GM21447 (cell line): Measurements from ENCODE around the gene ARHGEF10L.
"Not testable (repeated sequence)": the region's sequence is repeated elsewhere in the genome, so short reads cannot be mapped to it uniquely, and the experiment has no call there.

Source experiments
- ATAC-seq: cut with Tn5 transposase; IDR thresholded peaks from one replicate; pipeline ENCODE4 v1.9.1; 2021; ENCODE audit not compliant: unreplicated experiment

ARHGEF10L gene, protein sequence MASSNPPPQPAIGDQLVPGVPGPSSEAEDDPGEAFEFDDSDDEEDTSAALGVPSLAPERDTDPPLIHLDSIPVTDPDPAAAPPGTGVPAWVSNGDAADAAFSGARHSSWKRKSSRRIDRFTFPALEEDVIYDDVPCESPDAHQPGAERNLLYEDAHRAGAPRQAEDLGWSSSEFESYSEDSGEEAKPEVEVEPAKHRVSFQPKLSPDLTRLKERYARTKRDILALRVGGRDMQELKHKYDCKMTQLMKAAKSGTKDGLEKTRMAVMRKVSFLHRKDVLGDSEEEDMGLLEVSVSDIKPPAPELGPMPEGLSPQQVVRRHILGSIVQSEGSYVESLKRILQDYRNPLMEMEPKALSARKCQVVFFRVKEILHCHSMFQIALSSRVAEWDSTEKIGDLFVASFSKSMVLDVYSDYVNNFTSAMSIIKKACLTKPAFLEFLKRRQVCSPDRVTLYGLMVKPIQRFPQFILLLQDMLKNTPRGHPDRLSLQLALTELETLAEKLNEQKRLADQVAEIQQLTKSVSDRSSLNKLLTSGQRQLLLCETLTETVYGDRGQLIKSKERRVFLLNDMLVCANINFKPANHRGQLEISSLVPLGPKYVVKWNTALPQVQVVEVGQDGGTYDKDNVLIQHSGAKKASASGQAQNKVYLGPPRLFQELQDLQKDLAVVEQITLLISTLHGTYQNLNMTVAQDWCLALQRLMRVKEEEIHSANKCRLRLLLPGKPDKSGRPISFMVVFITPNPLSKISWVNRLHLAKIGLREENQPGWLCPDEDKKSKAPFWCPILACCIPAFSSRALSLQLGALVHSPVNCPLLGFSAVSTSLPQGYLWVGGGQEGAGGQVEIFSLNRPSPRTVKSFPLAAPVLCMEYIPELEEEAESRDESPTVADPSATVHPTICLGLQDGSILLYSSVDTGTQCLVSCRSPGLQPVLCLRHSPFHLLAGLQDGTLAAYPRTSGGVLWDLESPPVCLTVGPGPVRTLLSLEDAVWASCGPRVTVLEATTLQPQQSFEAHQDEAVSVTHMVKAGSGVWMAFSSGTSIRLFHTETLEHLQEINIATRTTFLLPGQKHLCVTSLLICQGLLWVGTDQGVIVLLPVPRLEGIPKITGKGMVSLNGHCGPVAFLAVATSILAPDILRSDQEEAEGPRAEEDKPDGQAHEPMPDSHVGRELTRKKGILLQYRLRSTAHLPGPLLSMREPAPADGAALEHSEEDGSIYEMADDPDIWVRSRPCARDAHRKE (N-terminal part only)

GRCh38 chr1:17539477-17540254 lies at the start of gene ARHGEF10L:
Gene ARHGEF10L, plus strand, starts transcription at chr1:17539698. Its CDS starts 40,898 bp downstream, at chr1:17580596.
- no peak for ATAC-seq

DNA sequence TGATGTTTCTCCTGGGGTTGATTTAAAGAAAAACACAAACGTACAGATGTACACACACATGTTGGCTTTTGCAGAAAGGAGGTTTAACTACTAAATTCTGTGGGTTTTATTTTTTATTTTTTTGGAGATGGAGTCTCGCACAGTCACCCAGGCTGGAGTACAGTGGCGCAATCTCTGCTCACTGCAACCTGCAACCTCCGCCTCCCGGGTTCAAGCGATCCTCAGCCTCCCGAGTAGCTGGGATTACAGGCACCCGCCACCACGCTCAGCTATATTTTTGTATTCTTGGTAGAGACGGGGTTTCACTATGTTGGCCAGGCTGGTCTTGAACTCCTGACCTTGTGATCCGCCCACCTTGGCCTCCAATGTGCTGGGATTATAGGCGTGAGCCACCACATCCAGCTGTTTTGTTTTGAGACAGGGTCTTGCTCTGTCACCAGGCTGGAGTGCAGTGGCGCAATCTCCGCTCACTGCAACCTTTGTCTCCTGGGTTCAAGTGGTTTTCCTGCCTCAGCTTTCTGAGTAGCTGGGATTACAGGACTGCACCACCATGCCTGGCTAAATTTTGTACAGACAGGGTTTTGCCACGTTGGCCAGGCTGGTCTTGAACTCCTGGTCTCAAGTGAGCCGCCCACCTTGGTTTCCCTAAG lies 49.6 kb upstream of the ARHGEF10L start:
- not testable (repeated sequence) for ATAC-seq

DNA sequence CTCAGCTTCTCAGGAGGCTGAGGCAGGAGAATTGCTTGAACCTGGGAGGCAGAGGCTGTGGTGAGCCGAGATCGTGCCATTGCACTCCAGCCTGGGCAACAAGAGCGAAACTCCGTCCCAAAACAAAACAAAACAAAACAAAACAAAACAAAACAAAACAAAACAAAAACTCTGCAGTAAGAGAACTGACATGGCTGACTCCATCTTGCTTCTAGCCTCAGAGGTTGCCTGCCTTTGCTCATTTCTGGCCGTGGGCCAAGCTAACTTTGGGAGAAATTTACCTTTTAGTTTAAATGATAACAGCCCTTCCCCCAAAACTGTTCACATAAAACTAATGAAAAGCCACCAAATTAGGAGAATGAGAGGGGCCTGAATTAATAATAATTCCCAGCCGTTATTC lies 48.8 kb upstream of the ARHGEF10L start:
- not testable (repeated sequence) for ATAC-seq

GRCh38 chr1:17494114-17494729 lies 45.3 kb upstream of the ARHGEF10L start:
- ATAC-seq = no peak

- ATAC-seq = no peak
Observed at GRCh38 chr1:17496419-17496818, 43.1 kb upstream of the ARHGEF10L start.

DNA sequence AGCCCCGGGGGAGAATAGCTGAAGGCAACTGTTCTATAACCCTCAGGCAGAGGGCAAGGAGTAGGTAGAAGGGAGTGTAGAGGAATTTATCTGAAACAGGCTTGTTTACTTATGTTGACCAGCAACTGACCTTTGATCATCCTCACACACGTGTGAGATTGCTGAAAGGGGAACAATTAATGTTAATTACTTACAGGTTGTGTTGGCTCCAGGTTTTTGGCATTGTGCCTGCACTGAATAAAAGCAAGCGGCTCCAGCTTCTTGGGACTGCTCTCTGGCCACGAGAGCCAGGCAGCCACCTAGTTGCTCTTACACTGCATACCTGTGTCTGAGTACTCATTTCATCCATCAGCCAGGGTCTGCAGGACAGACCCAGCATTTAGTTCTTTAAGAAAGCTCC lies 41.3 kb upstream of the ARHGEF10L start:
- no peak for ATAC-seq

- ATAC-seq = no peak
Observed at GRCh38 chr1:17502326-17502778, 37.1 kb upstream of the ARHGEF10L start.

- ATAC-seq = no peak
Observed at GRCh38 chr1:17503146-17503545, 36.4 kb upstream of the ARHGEF10L start.

GRCh38 chr1:17507200-17507599 lies 32.3 kb upstream of the ARHGEF10L start:
- ATAC-seq = not testable (repeated sequence)

- no peak for ATAC-seq
Observed at GRCh38 chr1:17507915-17508314, 31.6 kb upstream of the ARHGEF10L start.

DNA sequence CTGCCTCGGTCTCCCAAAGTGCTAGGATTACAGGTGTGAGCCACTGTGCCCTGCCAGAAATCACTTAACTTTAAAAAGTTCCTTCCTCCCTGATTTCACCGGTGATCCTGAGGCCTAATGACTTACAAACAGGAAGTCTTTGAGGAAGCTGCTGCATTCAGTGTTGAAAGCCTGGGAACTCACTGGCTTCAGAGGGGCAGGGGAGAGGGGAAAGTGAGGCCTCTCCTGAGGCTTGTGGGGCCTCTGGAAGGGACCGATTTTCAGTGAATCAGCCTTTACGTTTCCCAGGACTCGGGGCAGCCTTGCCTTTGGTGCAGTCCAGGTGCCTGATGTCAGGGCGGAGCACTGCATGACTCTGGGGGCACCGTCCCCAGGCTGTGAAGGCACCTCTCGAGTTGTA lies 30.1 kb upstream of the ARHGEF10L start:
- ATAC-seq = no peak

GRCh38 chr1:17510138-17510537 lies 29.4 kb upstream of the ARHGEF10L start:
- ATAC-seq = no peak

- no peak for ATAC-seq
Observed at GRCh38 chr1:17511188-17511587, 28.3 kb upstream of the ARHGEF10L start.

DNA sequence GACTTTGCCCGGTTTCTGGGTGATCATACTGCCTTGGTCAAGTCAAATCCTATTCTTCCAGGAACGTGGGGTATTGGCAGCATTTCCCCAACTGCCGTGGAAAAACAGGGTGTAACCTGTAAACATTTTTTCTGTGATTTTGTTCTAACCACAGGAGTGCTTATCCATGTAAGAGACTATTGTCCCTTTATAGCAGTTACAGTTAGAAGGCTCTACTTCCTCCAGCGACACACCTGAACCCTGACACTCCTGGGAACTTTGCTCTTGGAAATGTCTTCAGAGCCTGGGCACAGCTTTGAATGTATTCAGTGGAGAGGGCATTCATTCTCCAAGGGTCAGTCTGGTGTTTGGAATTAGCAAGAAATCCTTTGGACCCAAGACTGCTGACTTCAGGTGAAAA lies 26.4 kb upstream of the ARHGEF10L start:
- no peak for ATAC-seq

DNA sequence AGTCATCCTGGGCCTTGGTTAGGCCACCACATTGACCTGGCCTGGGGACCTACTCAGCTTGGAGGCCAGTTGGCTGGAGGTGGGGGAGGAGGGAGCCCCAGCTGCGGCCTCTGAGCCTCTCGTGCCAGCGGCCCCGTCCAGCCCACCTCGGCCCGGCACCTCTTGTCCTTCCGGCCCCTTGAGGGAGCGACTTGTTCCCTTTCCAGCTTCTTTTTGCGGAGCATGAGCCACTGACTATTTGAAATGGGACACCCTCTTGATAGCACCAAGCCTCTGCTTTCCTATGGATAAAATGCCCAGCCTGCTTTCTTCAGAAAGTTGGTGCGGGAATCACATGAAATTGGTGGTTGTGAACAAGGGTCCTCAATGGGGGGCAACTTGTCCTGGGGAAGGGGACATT lies 24.7 kb upstream of the ARHGEF10L start:
- ATAC-seq = no peak

GRCh38 chr1:17515902-17516301 lies 23.6 kb upstream of the ARHGEF10L start:
- no peak for ATAC-seq

DNA sequence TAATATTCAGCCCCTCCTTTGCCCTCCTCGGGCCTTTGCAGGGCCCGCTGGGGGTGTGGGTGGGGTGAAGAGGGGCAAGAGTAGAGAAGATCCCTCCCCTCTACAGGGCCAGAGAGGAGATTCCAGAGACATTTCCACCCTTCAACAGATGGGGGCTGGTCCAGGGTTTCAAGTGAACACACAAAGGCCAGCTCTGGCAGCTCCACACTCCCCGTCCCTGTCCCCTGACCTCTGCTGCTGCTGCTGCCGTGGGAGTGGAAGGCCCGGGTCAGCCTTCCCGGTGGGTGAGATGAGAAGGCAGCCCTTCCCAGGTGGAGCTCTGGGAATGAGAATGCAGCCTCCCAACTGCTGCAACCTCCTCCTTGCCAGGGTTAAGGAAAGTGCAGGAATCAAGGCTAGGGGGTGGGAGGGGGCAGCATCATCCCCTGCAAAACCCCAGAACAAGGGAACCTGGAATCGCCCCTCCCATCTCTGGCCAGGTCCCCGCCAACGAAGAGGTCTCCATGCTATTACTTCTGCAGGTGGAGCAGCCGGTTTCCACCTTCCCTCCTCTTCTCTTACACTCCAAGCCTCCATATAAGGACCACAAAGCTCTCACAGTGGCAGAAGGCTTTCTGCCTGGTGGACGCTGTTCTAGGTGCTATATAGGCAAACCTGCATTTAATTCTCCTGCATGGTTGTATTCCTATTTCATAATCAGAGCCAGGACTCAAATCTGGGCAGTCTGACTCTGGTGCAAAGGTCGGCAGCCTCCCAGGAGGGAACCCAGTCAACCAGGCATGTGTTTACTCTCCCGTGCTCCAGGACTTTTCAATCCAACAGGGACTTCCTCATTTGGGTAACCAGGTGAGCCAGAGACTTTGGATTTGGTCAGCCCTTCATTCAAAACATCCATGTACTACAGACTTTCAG lies 22.9 kb upstream of the ARHGEF10L start:
- no peak for ATAC-seq

DNA sequence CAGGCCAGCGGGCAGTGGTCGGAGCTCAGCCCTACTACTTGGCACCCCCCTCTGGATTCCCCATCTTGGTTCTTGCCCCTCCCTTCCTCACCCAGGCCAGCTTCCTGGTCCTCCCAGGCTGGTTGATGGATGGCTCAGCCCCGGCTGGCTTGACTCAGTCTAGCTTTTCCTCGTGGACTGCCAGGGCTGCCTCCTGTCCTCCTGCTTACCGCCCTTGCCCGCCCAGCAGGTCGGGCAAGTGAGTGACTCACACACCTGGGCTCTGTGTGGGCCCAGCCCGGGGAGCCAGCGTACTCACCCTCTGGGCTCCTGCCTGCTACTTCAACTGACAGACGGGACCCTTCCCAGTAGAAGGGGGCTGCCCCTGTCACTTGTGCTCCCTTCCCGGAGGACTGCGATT lies 19.5 kb upstream of the ARHGEF10L start:
- no peak for ATAC-seq
